Activated CD4-positive, alpha-beta T cell treated with anti-CD3 and anti-CD28 coated beads, Interleukin-2, amount 50 U/mL, for 24 hours (primary cell): ENCODE results near the gene MRTFB.
A peak's percentile ranks its signal among the peaks of the same experiment; 100 is the strongest.
"Not testable (repeated sequence)": the region's sequence is repeated elsewhere in the genome, so short reads cannot be mapped to it uniquely, and the experiment has no call there.

Experiments
- DNase-seq, 2 donors: peaks; one replicate each; pipeline ENCODE4 v3.0.0-alpha.2; 2020; ENCODE audit warnings: low read depth in 1 of 2, low spot score in 1 of 2

Gene MRTFB

GRCh38 chr16:14070877-14071575, at the start of gene MRTFB:
MRTFB (plus strand) TSS chr16:14071319; CDS start chr16:14140607, 69,288 bp downstream.
- peak; percentile 62 to 78 for DNase-seq

GRCh38 chr16:14023526-14023925, 47.6 kb upstream of the MRTFB start:
- not testable (repeated sequence) for DNase-seq

- no peak for DNase-seq
Measured at GRCh38 chr16:14024283-14024682, 46.8 kb upstream of the MRTFB start.

- no peak for DNase-seq
Measured at GRCh38 chr16:14026572-14027285, 44.4 kb upstream of the MRTFB start.

GRCh38 chr16:14028202-14028601, 42.9 kb upstream of the MRTFB start:
- DNase-seq, result no peak

- DNase-seq, result no peak
Measured at GRCh38 chr16:14029658-14030057, 41.5 kb upstream of the MRTFB start.

GRCh38 chr16:14035092-14035491, 36.0 kb upstream of the MRTFB start:
- DNase-seq, result no peak

- no peak for DNase-seq
Measured at GRCh38 chr16:14036889-14037288, 34.2 kb upstream of the MRTFB start.

GRCh38 chr16:14037960-14038359, 33.2 kb upstream of the MRTFB start:
- DNase-seq, result no peak

GRCh38 chr16:14041164-14041563, 30.0 kb upstream of the MRTFB start:
- no peak for DNase-seq

GRCh38 chr16:14042706-14043105, 28.4 kb upstream of the MRTFB start:
- no peak for DNase-seq

- DNase-seq, result no peak
Measured at GRCh38 chr16:14043278-14043677, 27.8 kb upstream of the MRTFB start.

- DNase-seq, result no peak
Measured at GRCh38 chr16:14043793-14044192, 27.3 kb upstream of the MRTFB start.

GRCh38 chr16:14047121-14047859, 23.8 kb upstream of the MRTFB start:
- DNase-seq, result not testable (repeated sequence)

- no peak for DNase-seq
Measured at GRCh38 chr16:14050291-14051027, 20.7 kb upstream of the MRTFB start.

- no peak for DNase-seq
Measured at GRCh38 chr16:14051103-14051729, 19.9 kb upstream of the MRTFB start.

- DNase-seq, result no peak
Measured at GRCh38 chr16:14056970-14057369, 14.1 kb upstream of the MRTFB start.

- no peak for DNase-seq
Measured at GRCh38 chr16:14057878-14058382, 13.2 kb upstream of the MRTFB start.

GRCh38 chr16:14061732-14062259, 9.3 kb upstream of the MRTFB start:
- DNase-seq, result no peak

GRCh38 chr16:14062261-14062660, 8.9 kb upstream of the MRTFB start:
- DNase-seq, result no peak
